ENCODE results near the gene NLRP8. TPM values are rescaled to one million over a fixed set of nuclear protein-coding genes. Genes with fewer than 3 reads are reported as not detected.
A peak's percentile ranks its signal among the peaks of the same experiment; 100 is the strongest.
"Not testable (repeated sequence)": the region's sequence is repeated elsewhere in the genome, so short reads cannot be mapped to it uniquely, and the experiment has no call there.

Gene NLRP8
- total RNA-seq (2014; rRNA removed; shearing (Covaris generic)): not detected in 2 replicates
- polyA plus RNA-seq (2015; cell fraction: cytosol; rRNA removed): not detected in 2 replicates
- polyA plus RNA-seq (2015; cell fraction: nucleus; rRNA removed): not detected in 2 replicates

DNA sequence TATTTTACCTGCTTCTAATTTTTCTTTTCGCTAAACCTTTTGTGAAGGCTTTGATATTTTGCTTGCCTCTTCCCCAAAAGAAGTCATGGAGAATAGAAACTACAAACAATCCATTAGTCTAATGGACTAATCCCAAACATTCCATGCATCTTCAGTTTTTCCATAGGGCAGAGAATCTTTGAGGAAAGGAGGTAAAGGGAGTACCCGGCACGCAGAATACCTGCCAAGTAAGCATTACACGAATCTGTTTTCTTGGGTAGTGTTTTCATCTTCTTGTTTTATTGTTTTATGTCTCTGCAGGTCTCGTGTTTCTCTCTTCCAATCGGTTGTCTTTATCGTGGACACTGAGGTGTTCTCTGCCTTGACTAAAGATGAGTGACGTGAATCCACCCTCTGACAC lies at the start of gene NLRP8:
Gene NLRP8 (plus strand): TSS at position 301 of the 400 bp plus-strand sequence.
- in situ Hi-C loops (cut with HindIII; ENCODE audit: low pct_unique_long_range_greater_than_20kb, low sequenced_read_pairs): no loop called here
- no peak for DNase-seq (ENCODE audit: low read depth, low spot score)

DNA sequence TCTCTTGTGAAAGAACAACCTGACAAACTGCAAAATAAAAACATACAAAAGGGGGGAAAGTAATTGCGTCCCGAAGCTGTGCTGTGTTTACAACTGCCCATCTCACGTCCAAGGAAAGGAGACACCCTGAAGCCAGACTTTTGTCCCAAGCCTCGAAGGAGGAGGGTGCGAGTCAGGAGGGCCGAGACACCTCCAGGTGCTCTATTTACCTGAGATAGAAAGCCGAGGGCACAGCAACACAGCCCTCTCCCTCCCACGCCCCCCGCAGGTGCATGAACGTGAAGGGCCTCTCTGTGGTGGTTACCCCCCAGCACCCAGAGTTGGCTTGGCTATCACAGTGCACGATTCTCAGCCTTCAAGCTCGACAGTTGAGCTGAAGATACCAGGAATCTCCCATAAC lies 48.7 kb upstream of the NLRP8 start:
- in situ Hi-C loops (cut with HindIII; ENCODE audit: low pct_unique_long_range_greater_than_20kb, low sequenced_read_pairs): no loop called here
- DNase-seq (ENCODE audit: low read depth, low spot score): no peak

DNA sequence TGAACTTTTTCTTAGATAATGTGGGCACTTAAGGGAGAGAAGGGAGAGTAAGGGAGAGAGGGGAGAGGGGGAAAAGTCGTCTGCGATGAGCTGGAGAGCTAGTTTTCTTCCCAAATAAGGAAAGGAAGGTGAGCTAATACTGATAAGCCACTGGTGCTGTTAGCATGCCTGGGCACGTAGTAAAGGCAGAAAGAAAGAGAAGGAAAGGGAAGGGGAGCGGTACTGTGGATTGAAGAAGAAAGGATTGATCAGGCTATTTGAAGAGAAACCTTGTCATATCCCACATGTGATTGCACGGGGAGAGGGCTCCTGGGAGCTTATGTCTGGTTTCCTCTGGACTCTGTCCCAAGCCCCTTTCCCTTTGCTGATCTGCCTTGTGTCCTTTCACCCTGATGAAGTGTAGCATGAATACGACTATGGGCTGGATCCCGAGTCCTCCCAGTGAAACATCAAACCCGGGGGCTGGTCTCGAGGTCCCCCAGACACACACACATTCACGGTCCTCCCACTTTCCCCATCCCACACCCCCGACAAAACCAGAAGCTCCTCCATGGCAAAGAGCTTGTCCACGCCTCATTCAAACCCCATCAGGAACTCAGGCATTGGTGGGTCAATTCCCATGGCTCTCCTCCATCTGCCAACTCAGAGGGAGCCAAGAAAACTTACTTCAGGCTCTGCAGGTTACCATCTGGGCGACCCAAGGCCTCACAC lies 46.1 kb upstream of the NLRP8 start:
- in situ Hi-C loops (cut with HindIII; ENCODE audit: low pct_unique_long_range_greater_than_20kb, low sequenced_read_pairs): no loop called here
- no peak for DNase-seq (ENCODE audit: low read depth, low spot score)

DNA sequence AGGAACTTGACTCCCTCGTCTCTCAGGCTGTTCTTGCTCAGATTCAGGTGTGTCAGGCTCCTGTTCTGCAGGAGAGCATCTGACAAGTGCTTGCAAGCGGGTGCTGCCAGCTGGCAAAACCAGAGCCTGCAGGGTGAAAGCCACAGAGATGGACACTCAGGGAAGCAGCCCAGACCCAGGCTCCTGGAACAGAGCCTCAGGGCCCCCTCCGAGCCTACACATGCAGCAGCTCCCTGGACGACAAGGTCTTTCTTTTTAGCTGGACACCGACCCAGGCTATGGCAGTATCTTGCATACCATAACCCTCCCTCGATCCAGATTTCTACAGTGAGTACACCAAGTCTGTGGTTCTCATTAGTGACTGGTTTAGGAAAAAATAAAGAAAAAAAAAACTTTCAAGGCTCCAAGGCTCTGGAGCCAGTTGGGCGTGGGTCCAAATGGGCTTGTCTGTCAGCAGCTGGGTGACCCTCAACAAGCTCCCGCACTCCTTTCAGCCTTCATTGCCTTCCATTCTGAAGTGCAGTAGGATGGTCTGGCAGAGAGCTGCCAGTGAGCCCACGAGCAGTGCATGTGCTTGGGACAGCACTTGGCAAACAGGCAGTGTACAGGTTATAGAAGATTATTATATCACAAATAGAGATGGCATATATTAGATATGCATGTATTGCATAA lies 45.4 kb upstream of the NLRP8 start:
- DNase-seq (ENCODE audit: low read depth, low spot score): no peak
- in situ Hi-C loops (cut with HindIII; ENCODE audit: low pct_unique_long_range_greater_than_20kb, low sequenced_read_pairs): no loop called here

DNA sequence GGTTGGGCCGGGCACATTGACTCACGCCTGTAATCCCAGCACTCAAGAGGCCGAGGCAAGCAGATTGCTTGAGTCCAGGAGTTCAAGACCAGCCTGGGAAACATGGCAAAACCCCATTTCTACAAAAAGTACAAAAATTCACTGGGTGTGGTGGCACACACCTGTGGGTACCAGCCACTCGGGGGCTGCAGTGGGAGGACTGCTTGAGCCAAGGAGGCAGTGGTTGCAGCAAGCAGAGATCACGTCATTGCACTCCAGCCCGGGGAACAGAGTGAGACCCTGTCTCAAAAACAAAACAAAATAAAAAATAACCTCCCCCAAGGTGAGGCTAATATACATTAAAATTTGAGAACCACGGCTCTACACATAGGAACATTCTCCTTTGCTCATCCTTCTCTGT lies 40.3 kb upstream of the NLRP8 start:
- no peak for DNase-seq (ENCODE audit: low read depth, low spot score)
- in situ Hi-C loops (cut with HindIII; ENCODE audit: low pct_unique_long_range_greater_than_20kb, low sequenced_read_pairs): no loop called here

DNA sequence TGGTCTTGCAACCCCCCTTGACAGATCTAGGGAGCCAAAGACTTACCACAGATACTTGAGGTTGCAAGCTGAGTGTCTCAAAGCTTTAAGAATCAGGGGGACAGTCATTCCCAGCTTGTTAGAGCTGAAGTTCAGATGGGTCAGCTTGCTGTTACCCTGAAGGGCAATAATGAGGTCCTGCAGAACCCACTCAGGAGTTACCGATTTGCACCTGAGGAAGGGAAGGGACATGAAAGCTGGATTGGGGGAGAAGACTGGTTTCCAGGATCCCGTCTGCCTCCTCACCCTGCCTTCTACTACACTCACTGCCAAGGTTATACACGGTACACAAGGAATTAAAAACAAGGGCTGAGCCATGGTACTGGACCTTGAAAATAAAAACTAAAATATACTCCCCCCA lies 39.9 kb upstream of the NLRP8 start:
- DNase-seq (ENCODE audit: low read depth, low spot score): no peak
- in situ Hi-C loops (cut with HindIII; ENCODE audit: low pct_unique_long_range_greater_than_20kb, low sequenced_read_pairs): no loop called here

DNA sequence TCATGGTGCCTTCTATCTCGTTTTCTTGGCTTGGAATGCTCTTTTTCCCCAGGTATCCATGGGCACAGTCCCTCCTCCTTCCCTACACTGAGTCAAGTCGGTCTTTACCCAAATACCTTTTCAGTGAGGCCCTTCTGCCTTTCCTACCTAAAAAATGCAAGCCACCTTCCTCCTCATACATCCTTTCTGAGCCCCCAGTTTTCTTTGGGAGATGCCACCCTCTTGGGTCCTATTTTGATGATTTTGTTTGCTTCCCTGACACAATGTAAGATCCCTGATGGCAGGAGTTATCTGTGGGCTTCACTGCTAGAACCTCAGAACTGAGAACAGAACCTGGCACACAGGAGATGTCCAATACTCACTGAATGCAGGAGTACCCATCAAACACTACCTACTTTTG lies 37.8 kb upstream of the NLRP8 start:
- no peak for DNase-seq (ENCODE audit: low read depth, low spot score)
- in situ Hi-C loops (cut with HindIII; ENCODE audit: low pct_unique_long_range_greater_than_20kb, low sequenced_read_pairs): no loop called here

DNA sequence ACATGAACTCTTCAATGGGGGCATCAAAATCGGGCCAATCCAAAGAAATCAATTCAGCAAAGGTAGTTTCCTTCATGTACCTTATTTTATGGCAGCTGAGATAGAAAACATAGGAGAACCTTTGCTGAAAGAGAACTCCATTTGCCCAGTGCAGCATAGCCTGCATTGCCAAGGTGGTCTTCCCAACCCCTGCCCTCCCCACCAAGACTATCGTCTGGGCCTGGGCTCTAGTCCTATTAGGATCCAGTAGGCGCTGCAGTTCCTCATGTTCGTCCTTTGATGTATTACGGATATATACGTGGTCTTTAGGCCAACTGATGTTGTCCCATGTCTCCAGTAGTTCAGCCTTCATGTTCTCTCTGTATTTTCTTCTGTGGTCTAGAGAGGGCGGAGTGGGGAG lies 34.7 kb upstream of the NLRP8 start:
- no peak for DNase-seq (ENCODE audit: low read depth, low spot score)
- in situ Hi-C loops (cut with HindIII; ENCODE audit: low pct_unique_long_range_greater_than_20kb, low sequenced_read_pairs): no loop called here

DNA sequence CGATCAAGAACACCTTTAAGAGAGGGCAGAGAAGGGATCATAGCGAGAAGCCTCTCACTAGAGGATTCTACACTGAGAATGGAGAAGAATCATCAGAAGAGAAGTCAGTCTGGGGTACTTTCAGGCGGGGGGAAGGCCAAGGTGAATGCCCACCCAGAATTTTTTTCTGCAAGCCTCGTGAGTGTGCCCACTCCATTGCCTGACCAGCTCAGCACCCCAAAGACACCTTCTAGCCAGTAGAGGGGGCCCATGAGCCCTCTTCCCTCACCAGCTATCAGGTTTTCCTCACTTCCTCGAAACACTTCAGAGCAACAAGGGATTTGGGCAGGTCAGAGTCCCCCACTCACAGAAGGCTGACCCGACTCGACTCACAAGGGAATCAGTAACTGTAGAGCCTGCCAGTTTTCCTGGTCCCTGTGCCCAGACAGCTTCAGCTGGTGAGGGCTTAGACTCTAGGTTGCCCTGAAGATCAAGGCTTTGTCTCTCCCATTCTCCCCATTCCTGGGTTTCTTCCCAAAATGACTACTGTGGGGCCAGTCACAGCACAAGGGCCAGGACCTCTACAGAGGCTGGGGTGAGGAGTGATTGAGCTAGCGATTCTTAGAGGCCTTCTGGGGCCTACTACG lies 33.9 kb upstream of the NLRP8 start:
- in situ Hi-C loops (cut with HindIII; ENCODE audit: low pct_unique_long_range_greater_than_20kb, low sequenced_read_pairs): no loop called here

DNA sequence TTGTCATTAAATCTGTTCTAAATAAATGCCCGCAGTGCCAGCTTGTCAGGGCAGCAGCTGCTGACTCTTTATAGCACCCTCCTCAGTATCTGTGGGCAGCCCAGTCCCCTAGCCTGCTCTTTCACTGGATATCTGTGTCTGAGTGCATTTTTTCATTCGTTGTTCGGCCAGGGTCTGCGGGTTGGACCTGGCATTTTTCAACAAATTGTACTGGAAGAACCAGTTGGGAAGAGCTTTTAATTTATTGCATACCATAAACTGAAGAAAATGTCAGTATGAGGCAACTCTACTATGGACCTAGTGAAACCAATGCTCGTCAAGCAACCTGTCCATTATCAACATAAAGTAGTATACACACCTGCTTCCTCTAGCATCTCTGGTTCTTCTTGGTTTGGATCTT lies 24.1 kb upstream of the NLRP8 start:
- no peak for DNase-seq (ENCODE audit: low read depth, low spot score)
- in situ Hi-C loops (cut with HindIII; ENCODE audit: low pct_unique_long_range_greater_than_20kb, low sequenced_read_pairs): no loop called here

More for the DNA sequence above, 33.9 kb upstream of the NLRP8 start:
- peak; percentile 10 for DNase-seq (ENCODE audit: low read depth, low spot score)

DNA sequence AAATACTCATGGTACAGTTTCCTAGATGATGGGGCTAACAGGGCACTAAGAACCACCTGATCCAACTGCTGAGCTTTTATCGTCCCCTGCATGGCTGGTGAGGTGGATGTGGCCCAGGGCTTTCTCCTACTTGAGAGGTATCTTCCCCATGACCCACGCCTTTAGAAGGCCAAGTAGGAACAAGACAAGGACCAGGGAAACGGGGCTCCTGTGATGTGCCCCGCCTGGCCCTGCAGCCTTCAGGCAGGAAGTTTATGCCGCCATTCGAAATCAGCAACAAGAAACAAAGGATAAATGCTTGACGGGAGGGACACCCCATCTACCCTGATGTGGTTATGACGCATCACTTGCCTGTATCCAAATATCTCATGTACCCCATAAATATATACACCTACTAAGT lies 19.6 kb upstream of the NLRP8 start:
- in situ Hi-C loops (cut with HindIII; ENCODE audit: low pct_unique_long_range_greater_than_20kb, low sequenced_read_pairs): no loop called here
- DNase-seq (ENCODE audit: low read depth, low spot score): no peak

DNA sequence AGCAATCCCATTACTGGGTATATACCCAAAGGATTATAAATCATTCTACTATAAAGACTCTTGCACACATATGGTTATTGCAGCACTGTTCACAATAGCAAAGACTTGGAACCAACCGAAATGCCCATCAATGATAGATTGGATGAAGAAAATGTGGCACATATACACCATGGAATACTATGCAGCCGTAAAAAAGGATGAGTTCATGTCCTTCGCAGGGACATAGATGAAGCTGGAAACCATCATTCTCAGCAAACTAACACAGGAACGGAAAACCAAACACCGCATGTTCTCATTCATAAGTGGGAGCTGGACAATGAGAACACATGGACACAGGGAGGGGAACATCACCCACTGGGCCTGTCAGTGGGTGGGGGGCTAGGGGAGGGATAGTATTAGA lies 18.4 kb upstream of the NLRP8 start:
- DNase-seq (ENCODE audit: low read depth, low spot score); in situ Hi-C loops (cut with HindIII; ENCODE audit: low pct_unique_long_range_greater_than_20kb, low sequenced_read_pairs): not testable (repeated sequence)

DNA sequence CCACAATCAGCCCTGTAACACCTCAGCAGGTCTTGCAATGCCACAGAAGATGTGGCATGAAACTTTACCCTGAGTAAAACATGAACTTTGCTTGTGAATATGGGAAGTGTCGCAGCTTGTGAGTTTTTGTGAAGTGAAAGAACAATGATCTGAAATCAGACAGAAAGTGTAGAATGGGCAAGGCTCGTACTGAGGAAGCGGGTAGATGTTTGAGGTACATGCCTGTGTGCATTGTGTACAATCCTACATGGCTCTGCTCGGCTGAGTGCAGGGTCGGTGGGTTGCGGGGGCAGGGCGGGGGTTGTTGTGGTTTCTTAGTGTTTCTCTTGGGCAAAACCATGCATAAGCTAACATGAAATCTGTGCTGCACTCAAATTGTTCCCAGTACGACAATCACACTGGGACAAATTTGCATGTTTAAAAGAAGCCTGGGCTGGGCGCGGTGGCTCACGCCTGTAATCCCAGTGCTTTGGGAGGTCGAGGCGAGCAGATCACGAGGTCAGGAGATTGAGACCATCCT lies 16.6 kb upstream of the NLRP8 start:
- in situ Hi-C loops (cut with HindIII; ENCODE audit: low pct_unique_long_range_greater_than_20kb, low sequenced_read_pairs): no loop called here
- no peak for DNase-seq (ENCODE audit: low read depth, low spot score)

DNA sequence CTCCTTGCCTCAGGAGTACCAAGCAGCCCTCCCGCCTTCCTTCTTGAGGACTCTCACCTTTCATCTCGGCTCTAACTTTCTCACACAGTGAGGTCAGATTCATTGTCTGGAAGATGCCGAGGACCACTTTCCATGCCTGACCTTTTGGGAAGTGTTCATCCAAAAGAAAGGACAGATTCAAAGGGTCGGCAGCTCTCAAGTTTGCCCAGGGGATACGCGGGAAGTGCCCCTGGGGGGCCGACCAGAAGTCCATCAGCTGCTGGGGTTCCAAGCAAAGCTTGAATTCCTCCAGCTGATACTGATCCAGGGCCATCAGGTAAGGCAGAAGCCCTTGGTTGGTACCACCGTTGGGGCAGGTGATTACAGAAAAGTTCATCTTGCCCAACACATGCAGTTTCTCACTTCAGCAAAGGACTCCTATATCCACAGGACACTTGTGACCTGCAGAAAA lies 15.7 kb upstream of the NLRP8 start, which contains the start of gene NLRP13:
Gene NLRP13 (minus strand): TSS at position 401 of the 451 bp plus-strand sequence. CDS start 25 bp downstream, at position 376.
- no peak for DNase-seq (ENCODE audit: low read depth, low spot score)
- in situ Hi-C loops (cut with HindIII; ENCODE audit: low pct_unique_long_range_greater_than_20kb, low sequenced_read_pairs): no loop called here

DNA sequence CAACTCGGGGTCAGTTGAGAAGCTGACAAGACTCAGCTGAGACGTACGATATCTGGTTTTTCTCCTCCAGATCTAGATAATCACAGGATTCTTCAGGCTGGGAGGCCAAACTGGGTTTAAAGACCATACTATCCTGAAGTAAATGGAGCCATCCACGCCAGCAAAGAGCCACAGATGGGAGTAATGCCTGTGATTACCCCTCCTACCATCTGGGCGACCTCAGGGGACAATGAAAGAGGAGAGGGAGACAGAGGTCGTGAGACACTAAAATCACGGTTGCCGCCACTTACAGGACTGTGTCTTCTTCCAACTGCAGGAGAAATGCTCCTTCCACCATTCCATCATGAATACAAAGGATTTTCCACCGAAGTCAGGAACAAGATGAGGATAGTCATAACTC lies 12.4 kb upstream of the NLRP8 start:
- in situ Hi-C loops (cut with HindIII; ENCODE audit: low pct_unique_long_range_greater_than_20kb, low sequenced_read_pairs): no loop called here
- no peak for DNase-seq (ENCODE audit: low read depth, low spot score)

DNA sequence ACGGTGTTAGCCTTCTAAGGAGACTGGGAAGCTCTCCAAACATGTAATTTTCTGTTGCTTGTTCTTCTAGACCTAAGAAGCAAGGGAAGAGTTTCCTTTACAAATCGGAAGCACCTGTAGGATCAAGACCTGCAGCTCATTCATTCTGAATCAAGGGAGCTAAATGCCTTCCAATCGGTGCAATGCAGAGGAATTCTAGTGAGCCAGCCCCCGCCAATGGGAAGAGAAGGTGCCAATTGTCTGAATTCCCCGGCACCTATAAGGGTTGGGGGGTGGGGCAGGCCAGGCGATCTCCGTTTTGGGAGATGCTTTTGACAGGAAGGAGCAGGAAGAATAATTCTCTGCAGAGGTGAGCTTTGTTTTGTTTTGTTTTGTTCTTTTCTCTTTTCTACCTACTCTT lies 8.4 kb upstream of the NLRP8 start:
- in situ Hi-C loops (cut with HindIII; ENCODE audit: low pct_unique_long_range_greater_than_20kb, low sequenced_read_pairs): no loop called here
- DNase-seq (ENCODE audit: low read depth, low spot score): no peak

DNA sequence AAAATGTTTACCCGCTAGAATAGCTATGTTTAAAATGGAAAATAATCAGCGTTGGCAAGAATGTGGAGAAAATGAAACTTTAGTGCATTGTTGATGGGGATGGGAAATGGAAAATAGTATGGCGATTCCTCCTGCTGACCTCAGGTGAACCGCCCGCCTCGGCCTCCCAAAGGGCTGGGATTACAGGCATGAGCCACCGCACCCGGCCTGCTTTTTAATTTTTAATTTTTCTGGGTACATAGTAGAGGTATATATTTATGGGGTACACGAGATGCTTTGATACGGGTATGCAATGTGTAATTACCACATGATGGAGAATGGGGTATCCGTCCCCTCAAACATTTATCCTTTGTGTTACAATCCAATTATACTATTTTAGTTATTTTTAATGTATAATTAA lies 7.3 kb upstream of the NLRP8 start:
- in situ Hi-C loops (cut with HindIII; ENCODE audit: low pct_unique_long_range_greater_than_20kb, low sequenced_read_pairs): no loop called here
- DNase-seq (ENCODE audit: low read depth, low spot score): no peak

DNA sequence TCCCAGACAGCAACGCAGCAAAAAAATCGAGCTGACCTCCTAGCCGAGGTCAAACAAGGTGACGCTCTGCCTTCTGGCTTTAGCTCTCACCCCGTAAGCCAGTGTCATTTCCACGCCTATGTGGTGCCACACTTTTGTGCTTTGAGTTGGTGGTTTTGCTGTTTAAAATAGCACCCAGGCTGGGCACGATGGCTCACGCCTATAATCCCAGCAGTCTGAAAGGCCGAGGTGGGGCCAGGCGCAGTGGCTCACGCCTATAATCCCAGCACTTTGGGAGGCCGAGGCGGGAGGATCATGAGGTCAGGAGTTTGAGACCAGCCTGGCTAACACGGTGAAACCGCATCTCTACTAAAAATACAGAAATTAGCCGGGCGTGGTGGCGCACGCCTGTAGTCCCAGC lies 2.9 kb downstream of the NLRP8 start:
- in situ Hi-C loops (cut with HindIII; ENCODE audit: low pct_unique_long_range_greater_than_20kb, low sequenced_read_pairs); DNase-seq (ENCODE audit: low read depth, low spot score): not testable (repeated sequence)
